Coronary artery (tissue), 2 donors: ENCODE data around the gene KLF5.
"Not testable (repeated sequence)": the region's sequence is repeated elsewhere in the genome, so short reads cannot be mapped to it uniquely, and the experiment has no call there.

Source experiments
- DNase-seq: peaks from one replicate; pipeline ENCODE4 v3.0.0-alpha.2; 2017; ENCODE audit warnings: low spot score
- H3K27ac ChIP-seq, 2 donors: fragments of 200-600 bp; sonication (generic); one replicate each; pipeline ENCODE4 v1.5.1; 2016 to 2019
- H3K4me3 ChIP-seq: fragments of 200-600 bp; sonication (generic); 2 replicates; pipeline ENCODE4 v1.5.1; 2016; ENCODE audit warnings: mild to moderate bottlenecking, moderate library complexity
- CTCF ChIP-seq: fragments of 200-600 bp; sonication (generic); IDR thresholded peaks from one replicate; pipeline ENCODE4 v1.5.1; 2019; ENCODE audit warnings: antibody characterized with exemption

KLF5 gene

GRCh38 chr13:73096173-73096572 is 37.4 kb downstream of the KLF5 start:
- no peak overlapping the region for H3K4me3 ChIP-seq
- no peak for TF ChIP-seq CTCF
- DNase-seq = no peak
- H3K27ac ChIP-seq = no peak overlapping the region

- DNase-seq = no peak
- TF ChIP-seq CTCF = no peak
Observed at GRCh38 chr13:73096638-73097037, 37.8 kb downstream of the KLF5 start.

GRCh38 chr13:73100781-73101180 is 42.0 kb downstream of the KLF5 start:
- not testable (repeated sequence) for H3K27ac ChIP-seq, DNase-seq, H3K4me3 ChIP-seq

More at GRCh38 chr13:73096638-73097037, 37.8 kb downstream of the KLF5 start:
- H3K27ac ChIP-seq = no peak overlapping the region
- no peak overlapping the region for H3K4me3 ChIP-seq

GRCh38 chr13:73101351-73102007 is 42.7 kb downstream of the KLF5 start:
- DNase-seq = no peak
- no peak overlapping the region for H3K27ac ChIP-seq
- TF ChIP-seq CTCF = no peak
- no peak overlapping the region for H3K4me3 ChIP-seq

GRCh38 chr13:73103238-73103637 is 44.4 kb downstream of the KLF5 start:
- no peak for DNase-seq
- H3K27ac ChIP-seq = no peak overlapping the region
- H3K4me3 ChIP-seq = no peak overlapping the region
- TF ChIP-seq CTCF = no peak

- TF ChIP-seq CTCF = no peak
- H3K27ac ChIP-seq = no peak overlapping the region
- H3K4me3 ChIP-seq = no peak overlapping the region
- no peak for DNase-seq
Observed at GRCh38 chr13:73106513-73107178, 47.8 kb downstream of the KLF5 start.

- no peak overlapping the region for H3K27ac ChIP-seq
Observed at GRCh38 chr13:73107481-73107880, 48.7 kb downstream of the KLF5 start.

More at GRCh38 chr13:73107481-73107880, 48.7 kb downstream of the KLF5 start:
- no peak for TF ChIP-seq CTCF
- H3K4me3 ChIP-seq = no peak overlapping the region
- DNase-seq = no peak
